Suppressor macrophage treated with lipopolysaccharide for 1 hour (primary cell): ENCODE data around the gene RNASE12.
"Not testable (repeated sequence)": the region's sequence is repeated elsewhere in the genome, so short reads cannot be mapped to it uniquely, and the experiment has no call there.

Experiments used
- DNase-seq, 3 donors: peaks; one replicate each; pipeline ENCODE4 v3.0.0-alpha.2; 2020 to 2022

RNASE12 gene

DNA sequence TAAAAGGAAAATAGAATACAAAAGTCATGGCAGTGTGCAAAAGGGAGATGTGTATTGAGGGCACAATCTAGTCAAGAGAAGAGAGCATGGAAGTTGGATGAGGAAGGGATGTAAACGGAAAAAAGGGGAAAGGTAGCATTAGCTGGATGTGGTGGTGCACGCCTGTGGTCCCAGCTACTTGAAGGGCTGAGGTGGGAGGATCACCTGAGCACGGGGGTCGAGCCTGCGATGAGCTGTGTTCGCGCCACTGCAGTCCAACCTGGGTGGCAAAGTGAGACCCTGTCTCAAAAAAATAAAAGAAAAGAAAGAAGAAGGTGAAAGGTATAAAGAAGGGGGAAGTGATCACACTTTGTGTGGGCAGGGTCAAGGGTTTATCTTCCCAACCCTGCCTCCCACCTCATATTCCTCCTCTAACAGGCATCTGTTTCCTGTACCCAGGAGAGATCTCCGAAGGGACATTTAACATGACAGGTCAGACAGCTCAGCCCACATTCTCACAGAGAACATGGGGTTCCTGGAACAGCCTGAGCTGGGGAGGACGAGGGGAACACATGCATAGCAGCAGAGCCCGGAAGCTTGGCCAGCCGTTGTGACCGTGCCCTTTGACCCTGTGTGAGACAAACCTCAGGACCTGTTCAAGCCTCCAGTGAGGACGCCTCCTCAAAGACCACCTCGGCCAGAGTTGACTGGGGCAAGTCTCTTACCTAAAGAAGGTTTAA lies 12.2 kb downstream of the RNASE12 start:
- DNase-seq, result no peak

DNA sequence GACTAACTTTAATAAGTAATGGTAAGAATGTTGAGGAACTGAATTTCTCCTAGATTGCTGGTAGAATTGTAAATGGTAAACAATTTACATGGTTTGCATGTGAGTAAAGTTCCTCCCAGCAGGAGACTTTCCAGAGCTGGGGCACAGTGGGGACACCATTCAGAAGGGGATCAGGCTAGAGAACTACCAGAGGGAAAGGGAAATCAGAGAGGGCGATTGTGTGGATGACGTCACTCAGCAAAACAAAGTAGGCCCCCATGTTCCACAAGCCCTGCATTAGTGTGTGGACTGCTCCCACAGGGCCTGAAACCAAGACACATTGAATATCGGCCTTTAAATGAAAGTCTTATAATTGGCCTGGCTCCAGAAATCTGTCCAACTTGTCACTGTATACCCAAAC lies 12.9 kb downstream of the RNASE12 start:
- DNase-seq, result no peak

DNA sequence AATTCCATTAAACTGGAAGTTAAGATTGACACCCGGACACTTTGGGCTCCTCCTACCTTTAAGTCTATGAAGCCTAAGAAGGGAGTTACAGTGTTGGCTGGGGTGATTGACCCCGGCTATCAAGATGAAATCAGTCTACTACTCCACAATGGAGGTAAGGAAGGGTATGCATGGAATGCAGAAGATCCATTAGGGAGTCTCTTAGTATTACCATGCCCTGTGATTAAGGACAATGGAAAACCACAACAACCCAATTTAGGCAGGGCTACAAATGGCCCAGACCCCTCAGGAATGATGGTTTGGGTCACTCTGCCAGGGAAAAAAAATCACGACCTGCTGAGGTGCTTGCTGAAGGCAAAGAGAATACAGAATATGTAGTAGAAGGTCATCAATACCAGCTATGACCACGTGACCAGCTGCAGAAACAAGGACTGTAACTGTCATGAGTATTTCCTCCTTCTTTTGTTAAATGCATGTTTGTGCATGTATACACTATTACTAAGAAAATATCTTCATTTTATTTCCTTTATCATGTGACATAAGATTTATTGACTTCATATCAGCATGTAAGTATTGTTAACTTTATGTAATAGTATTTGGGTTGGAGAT lies 18.7 kb downstream of the RNASE12 start:
- DNase-seq, result not testable (repeated sequence)

- DNase-seq, result peak; percentile 46 to 74 (median 59)
These were observed 20.5 kb downstream of the RNASE12 start for GRCh38 chr14:20570720-20571119.

DNA sequence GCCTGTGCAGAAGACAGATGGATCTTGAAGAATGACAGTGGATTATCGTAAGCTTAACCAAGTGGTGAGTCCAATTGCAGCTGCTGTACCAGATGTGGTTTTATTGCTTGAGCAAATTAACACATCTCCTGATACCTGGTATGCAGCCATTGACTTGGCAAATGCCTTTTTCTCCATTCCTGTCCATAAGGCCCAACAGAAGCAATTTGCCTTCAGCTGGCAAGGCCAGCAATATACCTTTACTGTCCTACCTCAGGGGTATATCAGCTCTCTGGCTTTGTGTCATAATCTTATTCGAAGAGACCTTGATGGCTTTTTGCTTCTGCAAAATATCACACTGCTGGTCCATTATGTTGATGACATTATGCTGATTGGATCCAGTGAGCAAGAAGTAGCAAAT lies 21.3 kb downstream of the RNASE12 start:
- not testable (repeated sequence) for DNase-seq

GRCh38 chr14:20569066-20569465 lies 22.1 kb downstream of the RNASE12 start:
- DNase-seq, result no peak

DNA sequence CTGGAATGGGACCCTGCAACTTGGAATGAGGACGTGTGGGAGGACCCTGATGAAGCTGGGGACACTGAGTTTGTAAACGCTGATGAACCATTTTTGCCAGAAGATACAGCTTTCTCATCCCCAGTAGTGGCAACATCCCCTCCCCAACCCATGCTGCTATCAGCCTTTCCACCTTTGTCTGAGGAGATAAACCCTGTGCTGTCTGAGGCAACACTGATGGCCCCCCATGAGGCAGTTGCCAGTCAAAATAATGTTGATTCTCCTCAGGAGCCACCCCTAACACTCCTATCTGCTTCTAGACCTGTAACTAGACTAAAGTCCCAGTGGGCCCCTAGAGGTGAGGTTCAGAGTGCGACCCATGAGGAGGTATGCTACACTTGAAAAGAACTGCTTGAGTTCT lies 22.8 kb downstream of the RNASE12 start:
- DNase-seq, result no peak

DNA sequence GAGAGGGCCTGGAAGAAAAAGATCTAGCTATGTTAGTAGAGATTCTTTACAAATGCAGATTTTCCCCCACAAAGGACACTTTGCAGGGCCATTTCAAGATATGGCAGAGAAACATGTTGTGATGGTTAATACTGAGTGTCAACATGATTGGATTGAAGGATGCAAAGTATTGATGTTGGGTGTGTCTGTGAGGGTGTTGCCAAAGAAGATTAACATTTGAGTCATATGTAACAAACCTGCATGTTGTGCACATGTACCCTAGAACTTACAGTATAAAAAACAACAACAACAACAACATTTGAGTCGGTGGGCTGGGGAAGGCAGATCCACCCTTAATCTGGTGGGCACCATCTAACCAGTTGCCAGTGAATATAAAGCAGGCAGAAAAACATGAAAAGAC lies 24.0 kb downstream of the RNASE12 start:
- DNase-seq, result not testable (repeated sequence)

GRCh38 chr14:20564501-20564997 lies 26.6 kb downstream of the RNASE12 start:
- no peak for DNase-seq

DNA sequence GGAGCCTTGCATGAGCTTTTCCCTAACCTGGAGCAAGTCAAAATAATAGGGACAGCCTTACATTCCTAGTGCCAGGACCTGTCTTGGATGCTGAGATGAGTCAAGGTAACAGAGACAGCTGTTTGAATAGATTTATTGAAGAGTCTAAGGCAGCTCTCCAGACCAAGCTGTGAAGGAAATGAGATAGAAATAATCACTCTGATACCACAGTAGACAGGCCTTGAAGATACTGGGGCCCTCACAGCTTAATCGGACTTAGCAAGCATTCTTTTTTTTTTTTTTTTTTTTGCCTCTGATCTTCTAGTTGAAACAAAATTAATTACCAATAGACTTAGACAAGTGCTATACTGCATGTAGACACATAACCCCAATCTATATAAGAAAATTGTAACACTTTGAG lies 27.2 kb downstream of the RNASE12 start:
- no peak for DNase-seq

- no peak for DNase-seq
These were observed 30.2 kb downstream of the RNASE12 start, which contains the start of gene RNASE9 for GRCh38 chr14:20560961-20561360. TSS of gene RNASE9 (minus strand) at chr14:20561047.

DNA sequence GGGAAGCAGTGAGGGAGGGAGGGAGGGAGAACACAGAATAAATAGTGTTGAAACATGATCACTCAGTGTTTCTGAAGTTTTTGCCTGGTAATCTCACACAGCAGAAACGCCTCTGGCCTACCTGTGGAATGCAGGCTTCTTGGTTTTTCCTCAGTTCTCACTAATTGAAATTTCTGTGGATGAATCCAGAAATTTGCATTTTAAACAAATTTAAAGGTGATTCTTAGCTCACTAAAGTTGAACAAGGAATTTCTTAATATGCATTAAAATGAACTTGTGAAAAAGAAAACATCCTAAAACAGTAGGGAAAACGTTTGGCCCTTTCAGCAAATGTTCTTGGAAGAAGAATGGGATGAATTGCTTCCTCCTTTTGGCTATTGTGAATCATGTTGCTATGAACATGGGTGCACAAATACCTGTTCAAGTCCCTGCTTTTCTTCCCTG lies 31.7 kb downstream of the RNASE12 start:
- no peak for DNase-seq

GRCh38 chr14:20557212-20557542 lies 34.0 kb downstream of the RNASE12 start:
- no peak for DNase-seq

- DNase-seq, result peak; percentile 27 to 66 (median 62)
These were observed 34.5 kb downstream of the RNASE12 start for GRCh38 chr14:20556500-20557211.

- peak; percentile 7 to 39 (median 37) for DNase-seq
These were observed 35.3 kb downstream of the RNASE12 start for GRCh38 chr14:20555845-20556244.

DNA sequence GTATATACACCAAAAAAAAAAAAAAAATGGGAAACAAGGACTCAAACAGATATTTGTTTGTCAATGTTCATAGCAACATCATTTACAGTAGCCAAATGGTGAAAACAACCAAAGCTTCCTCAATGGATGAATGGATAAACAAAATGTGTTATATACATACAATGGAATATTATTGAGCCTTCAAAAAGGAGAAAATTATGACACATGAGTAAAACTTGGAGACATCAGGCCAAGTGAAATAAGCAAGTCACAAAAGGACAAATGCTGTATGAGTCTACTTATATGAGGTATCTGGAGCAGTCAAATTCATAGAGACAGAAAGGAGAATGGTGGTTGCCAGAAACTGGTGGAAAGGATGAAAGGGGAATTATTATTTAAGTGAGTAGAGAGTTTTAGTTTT lies 38.2 kb downstream of the RNASE12 start:
- no peak for DNase-seq

GRCh38 chr14:20551606-20552005 lies 39.6 kb downstream of the RNASE12 start:
- DNase-seq, result no peak

- DNase-seq, result peak; percentile 60 to 84 (median 82)
These were observed 40.2 kb downstream of the RNASE12 start for GRCh38 chr14:20550926-20551325.

DNA sequence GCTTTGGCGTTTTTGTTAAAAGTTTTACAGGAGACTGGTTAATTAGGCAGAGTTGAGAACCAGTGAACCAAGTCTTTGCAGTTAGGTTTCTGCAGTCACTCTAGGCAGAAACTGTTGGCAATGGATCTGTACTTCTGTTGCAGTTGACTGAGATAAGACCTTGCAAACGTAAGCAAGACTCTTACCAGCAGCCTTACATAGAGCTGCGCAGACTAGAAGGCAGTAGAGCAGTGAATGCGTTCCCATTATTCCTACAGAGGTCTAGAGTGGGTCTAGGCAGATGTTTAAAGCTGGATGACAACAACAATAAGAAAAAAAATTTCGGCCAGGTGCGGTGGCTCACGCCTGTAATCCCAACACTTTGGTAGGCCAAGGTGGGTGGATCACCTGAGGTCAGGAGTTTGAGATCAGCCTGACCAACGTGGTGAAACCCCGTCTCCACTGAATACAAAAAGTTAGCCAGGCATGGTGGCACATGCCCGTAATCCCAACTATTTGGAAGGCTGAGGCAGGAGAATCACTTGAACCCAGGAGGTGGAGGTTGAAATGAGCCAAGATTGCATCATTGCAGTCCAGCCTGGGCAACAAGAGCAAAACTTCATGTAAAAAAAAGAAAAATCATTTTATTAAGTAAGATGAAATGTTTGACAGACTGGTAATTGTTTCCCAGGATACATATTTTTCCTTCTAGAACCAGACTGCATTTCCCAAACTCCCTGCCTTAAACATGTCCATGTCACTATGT lies 42.6 kb downstream of the RNASE12 start:
- no peak for DNase-seq

DNA sequence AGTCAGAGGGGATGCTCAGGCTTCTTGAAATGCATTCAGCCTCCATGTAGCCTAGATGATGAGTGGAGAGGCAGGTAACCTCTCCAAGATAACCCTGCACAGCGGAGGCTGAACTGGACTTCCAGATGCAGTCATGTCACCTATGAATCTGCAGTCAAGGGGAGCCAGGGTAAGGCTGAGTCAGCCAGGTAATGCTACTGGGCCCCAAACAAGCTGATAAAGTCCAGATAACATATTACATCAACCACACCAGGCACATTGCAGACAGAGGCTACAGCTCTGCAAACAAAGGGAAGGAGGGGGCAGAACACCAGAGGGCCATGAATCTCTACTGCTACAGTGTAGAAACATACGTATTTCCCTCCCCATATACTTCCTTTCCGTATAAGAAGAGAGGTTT lies 44.3 kb downstream of the RNASE12 start:
- no peak for DNase-seq
